K562 (cell line): ENCODE results near the gene TXNRD2. TPM values are rescaled to one million over a fixed set of nuclear protein-coding genes. Genes with fewer than 3 reads are reported as not detected.

Experiments
- ATAC-seq: fragments of 200-7000 bp; cut with Tn5 transposase; 3 replicates; pipeline ENCODE4 v1.9.1; 2020; ENCODE audit warnings: moderate library complexity
- BruUV-seq: library from RNA; stranded (reverse); fragments of 400-500 nt; replicated peaks from 2 replicates; lab custom pipeline; 2021; lab: Mats Ljungman, UMichigan
- CTCF ChIA-PET: fragments of 300-600 bp; formaldehyde crosslinking; extraction: SDS; loops from one replicate; lab custom pipeline; 2021; ENCODE audit warnings: low intra/inter-chr PET ratio; lab: Yijun Ruan, JAX
- POLR2A ChIA-PET: fragments of 300-600, 350-650 bp; sonication (Branson Sonifier 250); formaldehyde crosslinking; extraction: SDS; loops from one replicate; lab custom pipeline; 2021; ENCODE audit warnings: antibody characterized with exemption, inconsistent platforms; lab: Yijun Ruan, JAX
- DNase-seq, 4 experiments: peaks; one replicate each; pipeline versions ENCODE4 v3.0.0 to v3.0.0-alpha.2; 2011 to 2018; ENCODE audit warnings: low spot score in 3 of 4, mixed read lengths in 3 of 4; ENCODE audit errors: extremely low read depth in 1 of 4
- FAIRE-seq: peaks from 2 replicates; lab custom pipeline; 2011; peaks lifted over from hg19 to GRCh38; lab: Jason Lieb, UNC
- H2AFZ ChIP-seq: 2 replicates; pipeline ENCODE4 v1.6.0; 2011; ENCODE audit warnings: low read depth, low read length, control low read depth, inconsistent platforms
- H3K27ac ChIP-seq: fragments of 200-600 bp; 3 replicates; pipeline ENCODE4 v1.8.0; 2011; ENCODE audit warnings: low read depth, mild to moderate bottlenecking, control low read depth, inconsistent platforms, low read length, moderate library complexity, mixed read lengths; ENCODE audit errors: extremely low read depth
- H3K27me3 ChIP-seq, 2 experiments: fragments of 300-600 bp in 1 of 2; 2 replicates in 1 of 2; 3 replicates in 1 of 2; pipeline versions ENCODE4 v1.6.0 to v1.8.0; 2011; ENCODE audit warnings: inconsistent platforms in 2 of 2, low read length in 2 of 2, mild to moderate bottlenecking in 1 of 2, mixed read lengths in 1 of 2, moderate library complexity in 1 of 2; ENCODE audit not compliant: control insufficient read depth in 2 of 2, insufficient read depth in 2 of 2
- H3K36me3 ChIP-seq: fragments of 300-600 bp; 3 replicates; pipeline ENCODE4 v1.8.0; 2011; ENCODE audit warnings: mild to moderate bottlenecking, low read length, inconsistent platforms; ENCODE audit not compliant: control insufficient read depth, insufficient read depth
- H3K4me1 ChIP-seq, 2 experiments: fragments of 200-600 bp in 1 of 2; replicated peaks in 1 of 2; 2 replicates in 1 of 2; 3 replicates in 1 of 2; pipeline versions ENCODE4 v1.5.1 to v1.8.0; 2011; ENCODE audit warnings: inconsistent platforms in 2 of 2, low read length in 2 of 2, mild to moderate bottlenecking in 1 of 2, mixed read lengths in 1 of 2, moderate library complexity in 1 of 2; ENCODE audit not compliant: control insufficient read depth in 2 of 2, insufficient read depth in 2 of 2
- H3K4me2 ChIP-seq: 2 replicates; pipeline ENCODE4 v1.6.1; 2011; ENCODE audit warnings: low read length, control low read depth, inconsistent platforms, mixed read lengths; ENCODE audit not compliant: insufficient read depth
- H3K4me3 ChIP-seq: fragments of 200-600 bp; sonication (generic), shearing (Covaris generic); 2 replicates; pipeline ENCODE4 v1.5.1; 2016; ENCODE audit warnings: control low read depth, inconsistent platforms
- H3K79me2 ChIP-seq: fragments of 200-600 bp; 3 replicates; pipeline ENCODE4 v1.8.0; 2011; ENCODE audit warnings: low read length, inconsistent platforms; ENCODE audit not compliant: control insufficient read depth, insufficient read depth
- H3K9ac ChIP-seq, 2 experiments: 2 replicates each; pipeline versions ENCODE4 v1.6.0 to v1.6.1; 2011; ENCODE audit warnings: low read depth in 2 of 2, low read length in 2 of 2, control low read depth in 1 of 2, inconsistent platforms in 1 of 2, mild to moderate bottlenecking in 1 of 2, mixed read lengths in 1 of 2; ENCODE audit not compliant: insufficient read depth in 1 of 2
- H3K9me1 ChIP-seq: one replicate; pipeline ENCODE4 v1.6.0; 2011; ENCODE audit warnings: inconsistent platforms, mild to moderate bottlenecking, low read length, moderate library complexity; ENCODE audit not compliant: control insufficient read depth, insufficient read depth
- H3K9me3 ChIP-seq: replicated peaks from 2 replicates; pipeline ENCODE4 v1.5.1; 2011; ENCODE audit warnings: low read depth, low read length, inconsistent platforms; ENCODE audit not compliant: control insufficient read depth, insufficient read depth
- H4K20me1 ChIP-seq: replicated peaks from 2 replicates; pipeline ENCODE4 v1.6.1; 2011; ENCODE audit warnings: low read length, inconsistent platforms, mixed read lengths; ENCODE audit not compliant: control insufficient read depth, insufficient read depth
- POLR2G ChIP-seq: fragments of 200-400 bp; formaldehyde crosslinking; IDR thresholded peaks from 2 replicates; pipeline ENCODE4 v1.6.1; 2017; ENCODE audit warnings: low read depth, mild to moderate bottlenecking, antibody characterized with exemption, low read length, moderate library complexity
- PRMT5 ChIP-seq: sonication (generic); formaldehyde crosslinking; IDR thresholded peaks from 2 replicates; pipeline ENCODE4 v1.5.0; 2020; ENCODE audit warnings: missing genetic modification reagents
- WGBS: fragments of 100-300 bp; shearing (Covaris generic); methylation state at CpG from one replicate; pipeline ENCODE4 v1.1.6; 2016; ENCODE audit warnings: low coverage, mixed read lengths; ENCODE audit not compliant: insufficient coverage; ENCODE audit errors: missing lambda C conversion rate; 5-methylcytosine and 5-hydroxymethylcytosine counted together
- in situ Hi-C: fragments of 300-500 bp; cut with MboI; formaldehyde crosslinking; loops from 4 replicates; pipeline ENCODE4 v1.15.0; 2018; ENCODE audit warnings: inconsistent platforms, mixed read lengths
- intact Hi-C: fragments of 100-400 bp; cut with micrococcal nuclease; formaldehyde crosslinking; loops from 2 replicates; pipeline ENCODE4 v1.14.2; 2022
- polyA plus RNA-seq, 8 experiments: library from polyadenylated mRNA; depleted of rRNA in 4 of 8; stranded (reverse) in 5 of 8; unstranded in 3 of 8; fragments of >200 nt; fragmentation: Nextera tagmentation in 2 of 8; fragmentation: Illumina TruSeq in 1 of 8; extraction: Ambion mirVana in 2 of 8; extraction: Trizol in 1 of 8; gene quantifications; 2 replicates each; pipeline versions ENCODE4 v1.2.1 to v1.2.3, GENCODE V29; 2011 to 2014; ENCODE audit warnings: inconsistent platforms in 1 of 8, missing spikeins in 1 of 8
- total RNA-seq, 7 experiments: library from RNA; depleted of rRNA in 6 of 7; stranded (reverse); fragments of >200 nt in 6 of 7; fragmentation: Illumina TruSeq in 2 of 7; extraction: Trizol in 2 of 7; gene quantifications; 2 replicates each; pipeline versions ENCODE4 v1.2.1 to v1.2.3, GENCODE V29; 2011 to 2021; ENCODE audit warnings: low replicate concordance in 1 of 7
- TF ChIP-seq, protein P1 (sequence below): fragments of 250-450 bp; sonication (Bioruptor Pico); IDR thresholded peaks from 2 replicates; pipeline ENCODE4 v1.8.0; 2022; ENCODE audit warnings: moderate library complexity, mild to moderate bottlenecking, inconsistent platforms

TXNRD2 gene
- total and polyA plus RNA-seq, 9 of the 15 experiments (the other 6 are each of a cell fraction or from before 2014, with no cell fraction given) = 3.3 to 80.2 (median 49.4) TPM

DNA sequence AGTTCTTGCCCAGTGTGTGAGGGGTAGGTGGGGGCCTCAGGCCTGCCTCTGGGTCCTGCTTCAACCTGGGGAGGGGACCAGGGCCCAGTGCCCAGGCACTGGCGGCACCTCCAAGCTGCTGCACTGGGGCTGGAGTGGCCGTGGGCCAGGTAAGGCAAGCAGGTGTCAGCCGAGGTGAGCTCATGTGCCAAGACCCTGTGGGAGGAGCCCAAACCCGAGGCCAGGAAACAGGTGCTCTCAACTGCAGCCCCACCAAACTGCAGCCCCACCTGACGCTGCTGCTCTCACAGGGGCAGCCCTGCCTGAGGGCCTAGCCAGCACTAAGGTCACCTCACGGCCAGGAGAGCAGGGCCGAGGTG lies 68.9 kb downstream of the TXNRD2 start:
- no peak overlapping the region for H3K4me3 ChIP-seq
- in situ Hi-C loops = no loop called here
- intact Hi-C loops = no loop called here
- H4K20me1 ChIP-seq = peaks cover 13% of the 10 kb centered on the region
- H3K27me3 ChIP-seq = peaks cover 2 to 30% of the 10 kb centered on the region in 2 experiments; a peak in 3 of 5 replicates
- H2AFZ ChIP-seq = no peak overlapping the region
- H3K9me3 ChIP-seq = no peaks in the 10 kb centered on the region
- no peak overlapping the region for H3K27ac ChIP-seq
- peaks cover 8 to 91% of the 10 kb centered on the region in 2 experiments; a peak in 4 of 5 replicates for H3K4me1 ChIP-seq
- BruUV-seq = no TSS peak
- H3K79me2 ChIP-seq = no peaks in the 10 kb centered on the region
- peak overlapping the region in 1 of 2 experiments; percentile 59; a peak in 2 of 4 replicates for H3K9ac ChIP-seq
- WGBS = 26% methylated on average over 7 of the region's 7 CpGs
- POLR2A ChIA-PET = interaction anchor here (0.6 to 2.8 kb wide), 9 partner anchors 8 to 255 kb away, joined by 3 to 17 read pairs (median 3); no protein-coding TSS in a partner anchor
- ATAC-seq (no peak), DNase-seq (no peak)
- H3K4me2 ChIP-seq = no peak overlapping the region
- TF ChIP-seq PRMT5 (CRISPR knock-in tag) = peak; percentile 70; the same call in 1 of the 2 replicates
- 0 out of 2 replicates have a peak, but pooled peaks have one; percentile 50 for TF ChIP-seq POLR2G
- TF ChIP-seq, protein P1, sequence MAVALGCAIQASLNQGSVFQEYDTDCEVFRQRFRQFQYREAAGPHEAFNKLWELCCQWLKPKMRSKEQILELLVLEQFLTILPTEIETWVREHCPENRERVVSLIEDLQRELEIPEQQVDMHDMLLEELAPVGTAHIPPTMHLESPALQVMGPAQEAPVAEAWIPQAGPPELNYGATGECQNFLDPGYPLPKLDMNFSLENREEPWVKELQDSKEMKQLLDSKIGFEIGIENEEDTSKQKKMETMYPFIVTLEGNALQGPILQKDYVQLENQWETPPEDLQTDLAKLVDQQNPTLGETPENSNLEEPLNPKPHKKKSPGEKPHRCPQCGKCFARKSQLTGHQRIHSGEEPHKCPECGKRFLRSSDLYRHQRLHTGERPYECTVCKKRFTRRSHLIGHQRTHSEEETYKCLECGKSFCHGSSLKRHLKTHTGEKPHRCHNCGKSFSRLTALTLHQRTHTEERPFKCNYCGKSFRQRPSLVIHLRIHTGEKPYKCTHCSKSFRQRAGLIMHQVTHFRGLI (CRISPR knock-in tag) = no peak
- TF ChIP-seq, all 486 proteins: peak for 2
- FAIRE-seq = no peak
- Histone ChIP-seq H3K9me1 (no peaks in the 10 kb centered on the region), H3K36me3 (no peaks in the 10 kb centered on the region)
- CTCF ChIA-PET = no interaction called here
